SK-N-SH (cell line): Measurements from ENCODE around the gene ARPC4. TPM values are rescaled to one million over a fixed set of nuclear protein-coding genes. Genes with fewer than 3 reads are reported as not detected.
A peak's percentile ranks its signal among the peaks of the same experiment; 100 is the strongest.

Experiments used
- CTCF ChIA-PET: fragments of 300-600, 350-600 bp; formaldehyde crosslinking; extraction: SDS; loops from one replicate; lab custom pipeline; 2021; lab: Yijun Ruan, JAX
- POLR2A ChIA-PET: fragments of 350-600 bp; sonication (Branson Sonifier 250); formaldehyde crosslinking; extraction: SDS; loops from one replicate; lab custom pipeline; 2020; ENCODE audit warnings: antibody characterized with exemption, inconsistent platforms; lab: Yijun Ruan, JAX
- DNase-seq: peaks from one replicate; pipeline ENCODE4 v3.0.0; 2012
- H2AFZ ChIP-seq: fragments of 200-600 bp; sonication (generic); 2 replicates; pipeline ENCODE4 v1.8.1; 2016; ENCODE audit warnings: antibody characterized with exemption, mild to moderate bottlenecking, low read depth
- H3F3A ChIP-seq: fragments of 200-600 bp; sonication (generic); replicated peaks from 2 replicates; pipeline ENCODE3; 2016; ENCODE audit warnings: antibody characterized with exemption, mild to moderate bottlenecking; ENCODE audit not compliant: insufficient read depth
- H3K27ac ChIP-seq, 2 experiments: fragments of 200-500 bp in 1 of 2; fragments of 200-600 bp in 1 of 2; sonication (Bioruptor generic) in 1 of 2; sonication (generic), shearing (Covaris generic) in 1 of 2; 2 replicates each; pipeline versions ENCODE4 v1.5.1 to v1.6.1; 2014 to 2016; ENCODE audit warnings: low read depth in 2 of 2, inconsistent platforms in 1 of 2, low read length in 1 of 2, mild to moderate bottlenecking in 1 of 2, mixed read lengths in 1 of 2
- H3K27me3 ChIP-seq: fragments of 200-600 bp; sonication (generic), shearing (Covaris generic); 2 replicates; pipeline ENCODE4 v1.6.1; 2016; ENCODE audit warnings: mixed run types; ENCODE audit not compliant: insufficient read depth
- H3K36me3 ChIP-seq, 2 experiments: fragments of 200-500 bp in 1 of 2; fragments of 200-600 bp in 1 of 2; sonication (Bioruptor generic) in 1 of 2; sonication (generic) in 1 of 2; replicated peaks in 1 of 2; 2 replicates each; pipeline versions ENCODE3 to v1.5.1; 2014 to 2016; ENCODE audit warnings: low read length in 1 of 2, mild to moderate bottlenecking in 1 of 2; ENCODE audit not compliant: insufficient read depth in 2 of 2, control insufficient read depth in 1 of 2
- H3K4me1 ChIP-seq, 2 experiments: fragments of 200-500 bp in 1 of 2; fragments of 200-600 bp in 1 of 2; sonication (Bioruptor generic) in 1 of 2; sonication (generic), shearing (Covaris generic) in 1 of 2; 2 replicates each; pipeline versions ENCODE4 v1.5.1 to v1.6.1; 2014 to 2016; ENCODE audit warnings: low read depth in 1 of 2, low read length in 1 of 2, mixed run types in 1 of 2; ENCODE audit not compliant: insufficient read depth in 2 of 2, control insufficient read depth in 1 of 2
- H3K4me2 ChIP-seq: fragments of 200-600 bp; sonication (generic), shearing (Covaris generic); 2 replicates; pipeline ENCODE4 v1.6.1; 2017; ENCODE audit warnings: mixed run types
- H3K4me3 ChIP-seq, 2 experiments: fragments of 200-500 bp in 1 of 2; fragments of 200-600 bp in 1 of 2; sonication (Bioruptor generic) in 1 of 2; sonication (generic), shearing (Covaris generic) in 1 of 2; 2 replicates each; pipeline versions ENCODE4 v1.5.1 to v1.8.1; 2014 to 2016; ENCODE audit warnings: low read depth in 2 of 2, inconsistent platforms in 1 of 2, low read length in 1 of 2, mild to moderate bottlenecking in 1 of 2, mixed read lengths in 1 of 2, moderate library complexity in 1 of 2
- H3K79me2 ChIP-seq: fragments of 200-600 bp; sonication (generic); 2 replicates; pipeline ENCODE4 v1.8.1; 2017; ENCODE audit warnings: mild to moderate bottlenecking; ENCODE audit not compliant: insufficient read depth
- H3K9ac ChIP-seq: fragments of 200-600 bp; sonication (generic); 2 replicates; pipeline ENCODE4 v1.6.1; 2017; ENCODE audit warnings: mixed run types
- H3K9me2 ChIP-seq: fragments of 200-600 bp; sonication (generic); 2 replicates; pipeline ENCODE4 v1.6.1; 2017; ENCODE audit warnings: mixed run types
- H3K9me3 ChIP-seq: fragments of 200-600 bp; sonication (generic); 2 replicates; pipeline ENCODE4 v1.6.1; 2017; ENCODE audit warnings: mixed run types, mild to moderate bottlenecking, moderate library complexity
- H4K20me1 ChIP-seq: fragments of 200-600 bp; sonication (generic); 2 replicates; pipeline ENCODE4 v1.6.1; 2017; ENCODE audit warnings: mild to moderate bottlenecking, mixed run types; ENCODE audit not compliant: insufficient read depth
- CTCF ChIP-seq: fragments of 200-600 bp; sonication (generic); IDR thresholded peaks from 2 replicates; pipeline ENCODE4 v1.6.1; 2017; ENCODE audit warnings: antibody characterized with exemption, mild to moderate bottlenecking, moderate library complexity
- ELF1 ChIP-seq: IDR thresholded peaks from 2 replicates; pipeline ENCODE4 v1.4.0; 2012
- FOSL2 ChIP-seq: IDR thresholded peaks from 2 replicates; pipeline ENCODE4 v1.4.0; 2012; ENCODE audit warnings: low read depth, mild to moderate bottlenecking, moderate library complexity, borderline replicate concordance
- GABPA ChIP-seq: IDR thresholded peaks from 2 replicates; pipeline ENCODE4 v1.4.0; 2012; ENCODE audit warnings: low read depth, mild to moderate bottlenecking
- IRF3 ChIP-seq: fragments of 150-350 bp; IDR thresholded peaks from 2 replicates; pipeline ENCODE4 v1.6.1; 2016; ENCODE audit warnings: mild to moderate bottlenecking, low read depth, low read length
- JUND ChIP-seq: IDR thresholded peaks from 2 replicates; pipeline ENCODE4 v1.4.0; 2012
- MAX ChIP-seq: IDR thresholded peaks from 2 replicates; pipeline ENCODE4 v1.4.0; 2012; ENCODE audit warnings: low read depth
- NFIC ChIP-seq: IDR thresholded peaks from 2 replicates; pipeline ENCODE4 v1.4.0; 2012; ENCODE audit warnings: borderline replicate concordance
- RCOR1 ChIP-seq: fragments of 150-350 bp; IDR thresholded peaks from 2 replicates; pipeline ENCODE4 v1.6.1; 2017; ENCODE audit warnings: antibody characterized with exemption, low read length
- RFX5 ChIP-seq: IDR thresholded peaks from 2 replicates; pipeline ENCODE4 v1.6.1; 2012; ENCODE audit warnings: mild to moderate bottlenecking, improper control_type of control experiment, low read length
- RXRA ChIP-seq: IDR thresholded peaks from 2 replicates; pipeline ENCODE4 v1.4.0; 2012; ENCODE audit warnings: low read depth, mild to moderate bottlenecking, borderline replicate concordance
- SMC3 ChIP-seq: IDR thresholded peaks from 2 replicates; pipeline ENCODE4 v1.6.1; 2012; ENCODE audit warnings: low read depth, low read length, improper control_type of control experiment
- TCF12 ChIP-seq: IDR thresholded peaks from 2 replicates; pipeline ENCODE4 v1.4.0; 2012
- WGBS: methylation state at CpG from one replicate; pipeline ENCODE4 v1.1.6; 2017; ENCODE audit warnings: low lambda C conversion rate; 5-methylcytosine and 5-hydroxymethylcytosine counted together
- polyA plus RNA-seq, 3 experiments: library from polyadenylated mRNA; depleted of rRNA; stranded (reverse); fragments of >200 nt; gene quantifications; 2 replicates each; pipeline ENCODE4 v1.2.3, GENCODE V29; 2012
- TF ChIP-seq, protein P1 (sequence below): fragments of 150-350 bp; IDR thresholded peaks from 2 replicates; pipeline ENCODE4 v1.6.1; 2017; ENCODE audit warnings: antibody characterized with exemption, low read length, low read depth, borderline replicate concordance
- TF ChIP-seq, protein P2 (sequence below): IDR thresholded peaks from 2 replicates; pipeline ENCODE4; 2012

Gene ARPC4
- polyA plus RNA-seq, 1 of the 3 experiments (the other 2 are of a cell fraction), result 233 TPM

DNA sequence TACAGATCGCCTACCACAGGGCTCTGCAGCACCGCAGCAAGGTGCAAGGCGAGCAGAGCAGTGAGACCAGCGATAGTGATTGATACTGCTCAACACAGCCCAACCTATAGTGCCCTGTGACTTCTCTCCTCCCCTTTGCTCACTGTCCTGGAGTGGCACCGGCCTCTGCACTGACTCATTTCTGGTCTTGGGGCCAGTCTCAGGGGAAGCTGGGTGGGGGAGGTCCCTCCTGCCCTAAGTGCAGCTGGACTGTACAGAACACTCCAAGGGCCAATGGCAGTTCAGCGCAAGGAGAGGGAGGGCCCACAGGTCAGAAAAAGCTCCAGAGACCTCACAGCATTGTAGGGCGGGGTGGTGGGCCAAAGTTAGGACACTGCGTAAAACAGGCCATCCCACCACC, 45.6 kb upstream of the ARPC4 start:
- WGBS, result 82% methylated on average over 2 of the region's 8 CpGs
- Histone ChIP-seq H3K79me2 (peaks cover 30% of the 10 kb centered on the region), H3K36me3 (peaks cover 51 to 66% of the 10 kb centered on the region in 2 experiments), H2AFZ (no peak overlapping the region), H3K9me2 (no peaks in the 10 kb centered on the region), H3F3A (peaks cover 38% of the 10 kb centered on the region), H3K4me2 (peak overlapping the region; percentile 30; the same call in 1 of the 2 replicates), H4K20me1 (no peaks in the 10 kb centered on the region), H3K27ac (peak overlapping the region in 1 of 2 experiments; percentile 55; a peak in 1 of 4 replicates), H3K9ac (no peak overlapping the region), H3K4me3 (no peak overlapping the region), H3K27me3 (no peaks in the 10 kb centered on the region), H3K9me3 (no peaks in the 10 kb centered on the region), H3K4me1 (peaks cover 17 to 24% of the 10 kb centered on the region in 2 experiments)
- DNase-seq, result no peak
- TF ChIP-seq FOSL2, result peak; percentile 49; the same call in 1 of the 2 replicates
- peak; percentile 50; the same call in 1 of the 2 replicates for TF ChIP-seq TCF12
- TF ChIP-seq RXRA, result peak; percentile 36; the same call in 1 of the 2 replicates
- TF ChIP-seq CTCF, result no peak
- TF ChIP-seq, protein P1, sequence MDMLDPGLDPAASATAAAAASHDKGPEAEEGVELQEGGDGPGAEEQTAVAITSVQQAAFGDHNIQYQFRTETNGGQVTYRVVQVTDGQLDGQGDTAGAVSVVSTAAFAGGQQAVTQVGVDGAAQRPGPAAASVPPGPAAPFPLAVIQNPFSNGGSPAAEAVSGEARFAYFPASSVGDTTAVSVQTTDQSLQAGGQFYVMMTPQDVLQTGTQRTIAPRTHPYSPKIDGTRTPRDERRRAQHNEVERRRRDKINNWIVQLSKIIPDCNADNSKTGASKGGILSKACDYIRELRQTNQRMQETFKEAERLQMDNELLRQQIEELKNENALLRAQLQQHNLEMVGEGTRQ, result no peak
- TF ChIP-seq SMC3, result no peak
- TF ChIP-seq, protein P2, sequence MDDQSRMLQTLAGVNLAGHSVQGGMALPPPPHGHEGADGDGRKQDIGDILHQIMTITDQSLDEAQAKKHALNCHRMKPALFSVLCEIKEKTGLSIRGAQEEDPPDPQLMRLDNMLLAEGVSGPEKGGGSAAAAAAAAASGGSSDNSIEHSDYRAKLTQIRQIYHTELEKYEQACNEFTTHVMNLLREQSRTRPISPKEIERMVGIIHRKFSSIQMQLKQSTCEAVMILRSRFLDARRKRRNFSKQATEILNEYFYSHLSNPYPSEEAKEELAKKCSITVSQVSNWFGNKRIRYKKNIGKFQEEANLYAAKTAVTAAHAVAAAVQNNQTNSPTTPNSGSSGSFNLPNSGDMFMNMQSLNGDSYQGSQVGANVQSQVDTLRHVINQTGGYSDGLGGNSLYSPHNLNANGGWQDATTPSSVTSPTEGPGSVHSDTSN, result peak; percentile 43; the same call in 1 of the 2 replicates
- TF ChIP-seq RCOR1, result no peak
- no peak for TF ChIP-seq RFX5
- 0 out of 2 replicates have a peak, but pooled peaks have one; percentile 9 for TF ChIP-seq NFIC
- TF ChIP-seq IRF3, result no peak
- peak; percentile 34; the same call in 1 of the 2 replicates for TF ChIP-seq JUND
- no peak for TF ChIP-seq ELF1
- no peak for TF ChIP-seq MAX
- no peak for TF ChIP-seq GABPA
- CTCF ChIA-PET, result no interaction called here
- POLR2A ChIA-PET, result no interaction called here
